ENCODE results near the gene CEP192.
"Not testable (repeated sequence)": the region's sequence is repeated elsewhere in the genome, so short reads cannot be mapped to it uniquely, and the experiment has no call there.

DNA sequence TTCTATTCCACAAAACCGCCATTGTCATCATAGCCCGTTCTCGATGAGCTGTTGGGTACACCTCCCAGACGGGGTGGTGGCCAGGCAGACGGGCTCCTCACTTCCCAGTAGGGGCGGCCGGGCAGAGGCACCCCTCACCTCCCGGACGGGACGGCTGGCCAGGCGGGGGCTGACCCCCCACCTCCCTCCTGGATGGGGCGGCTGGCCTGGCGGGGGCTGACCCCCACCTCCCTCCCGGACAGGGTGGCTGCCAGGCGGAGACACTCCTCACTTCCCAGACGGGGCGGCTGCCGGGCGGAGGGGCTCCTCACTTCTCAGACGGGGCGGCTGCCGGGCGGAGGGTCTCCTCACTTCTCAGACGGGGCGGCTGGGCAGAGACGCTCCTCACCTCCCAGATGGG is 106.9 kb downstream of the CEP192 start:
- TF ChIP-seq, protein P1, sequence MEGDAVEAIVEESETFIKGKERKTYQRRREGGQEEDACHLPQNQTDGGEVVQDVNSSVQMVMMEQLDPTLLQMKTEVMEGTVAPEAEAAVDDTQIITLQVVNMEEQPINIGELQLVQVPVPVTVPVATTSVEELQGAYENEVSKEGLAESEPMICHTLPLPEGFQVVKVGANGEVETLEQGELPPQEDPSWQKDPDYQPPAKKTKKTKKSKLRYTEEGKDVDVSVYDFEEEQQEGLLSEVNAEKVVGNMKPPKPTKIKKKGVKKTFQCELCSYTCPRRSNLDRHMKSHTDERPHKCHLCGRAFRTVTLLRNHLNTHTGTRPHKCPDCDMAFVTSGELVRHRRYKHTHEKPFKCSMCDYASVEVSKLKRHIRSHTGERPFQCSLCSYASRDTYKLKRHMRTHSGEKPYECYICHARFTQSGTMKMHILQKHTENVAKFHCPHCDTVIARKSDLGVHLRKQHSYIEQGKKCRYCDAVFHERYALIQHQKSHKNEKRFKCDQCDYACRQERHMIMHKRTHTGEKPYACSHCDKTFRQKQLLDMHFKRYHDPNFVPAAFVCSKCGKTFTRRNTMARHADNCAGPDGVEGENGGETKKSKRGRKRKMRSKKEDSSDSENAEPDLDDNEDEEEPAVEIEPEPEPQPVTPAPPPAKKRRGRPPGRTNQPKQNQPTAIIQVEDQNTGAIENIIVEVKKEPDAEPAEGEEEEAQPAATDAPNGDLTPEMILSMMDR (IDR thresholded peaks at IDR 0.05) = not testable (repeated sequence)
- TF ChIP-seq POLR2A (IDR thresholded peaks at IDR 0.05) = not testable (repeated sequence)

Measured in testis (tissue), 2 donors.